HG03060 (cell line): ENCODE results near the gene VIPAS39.

ENCODE experiments used
- ATAC-seq: cut with Tn5 transposase; IDR thresholded peaks from one replicate; pipeline ENCODE4 v1.9.1; 2021; ENCODE audit warnings: low read depth, moderate number of reproducible peaks; ENCODE audit not compliant: unreplicated experiment

VIPAS39 gene

DNA sequence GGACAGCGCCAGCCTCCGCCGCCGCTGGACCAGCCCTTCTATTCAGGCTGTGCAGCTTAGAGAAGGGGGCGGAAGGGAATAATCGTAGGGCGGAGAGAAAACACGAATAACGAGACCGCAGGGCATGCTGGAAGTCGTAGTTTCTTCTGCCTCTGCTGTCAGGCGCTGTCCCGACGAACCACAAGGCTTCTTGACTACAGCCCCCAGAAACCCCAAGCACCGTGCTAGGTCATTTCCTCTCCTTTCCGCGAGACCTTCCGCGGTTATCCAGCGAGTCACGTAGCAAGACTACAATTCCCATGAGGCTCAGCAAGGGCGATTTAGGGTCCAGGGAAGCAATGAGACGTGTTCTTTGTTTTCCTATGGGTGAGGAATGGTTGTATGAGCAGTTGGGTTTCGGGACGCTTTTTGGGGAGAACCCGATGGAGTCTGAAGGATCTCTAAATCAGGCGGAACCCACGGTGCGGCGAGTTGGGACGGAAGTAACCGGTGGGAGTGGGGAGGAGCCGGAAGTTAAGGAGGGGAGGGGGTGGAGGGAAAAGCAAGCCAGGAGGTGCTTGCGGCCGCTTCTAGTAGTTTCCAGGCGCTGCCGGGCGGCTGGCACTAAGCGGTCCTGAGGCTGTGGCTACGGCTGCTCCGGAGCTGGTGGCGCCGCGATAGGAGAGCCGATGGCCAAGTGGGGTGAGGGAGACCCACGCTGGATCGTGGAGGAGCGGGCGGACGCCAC is at the start of gene VIPAS39, which contains the start of gene AHSA1:
VIPAS39 (minus strand) TSS at position 80 of the 727 bp plus-strand sequence. CDS start 3,499 bp downstream, outside the sequence.
AHSA1 (plus strand) TSS at position 572 of the 727 bp plus-strand sequence; CDS start at position 669, 97 bp downstream.
- ATAC-seq: peak; percentile 90

DNA sequence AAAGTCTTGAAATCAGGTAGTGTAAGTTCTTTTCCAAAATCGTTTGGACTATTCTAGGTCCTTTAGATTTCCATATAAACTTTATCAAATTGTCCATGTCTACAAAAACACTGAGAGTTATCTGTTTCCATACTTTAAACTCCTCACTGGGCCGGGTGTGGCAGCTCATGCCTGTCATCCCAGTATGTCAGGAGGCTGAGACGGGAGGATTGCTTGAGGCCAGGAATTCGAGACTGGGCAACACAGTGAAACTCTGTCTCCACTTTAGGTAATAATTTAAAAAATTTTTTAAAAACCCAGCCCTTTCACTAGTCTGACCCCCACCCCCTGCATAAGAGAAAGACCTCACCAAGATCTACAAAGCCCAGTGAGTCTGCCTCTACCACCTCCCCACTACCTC is 47.6 kb upstream of the VIPAS39 start:
- ATAC-seq: no peak

DNA sequence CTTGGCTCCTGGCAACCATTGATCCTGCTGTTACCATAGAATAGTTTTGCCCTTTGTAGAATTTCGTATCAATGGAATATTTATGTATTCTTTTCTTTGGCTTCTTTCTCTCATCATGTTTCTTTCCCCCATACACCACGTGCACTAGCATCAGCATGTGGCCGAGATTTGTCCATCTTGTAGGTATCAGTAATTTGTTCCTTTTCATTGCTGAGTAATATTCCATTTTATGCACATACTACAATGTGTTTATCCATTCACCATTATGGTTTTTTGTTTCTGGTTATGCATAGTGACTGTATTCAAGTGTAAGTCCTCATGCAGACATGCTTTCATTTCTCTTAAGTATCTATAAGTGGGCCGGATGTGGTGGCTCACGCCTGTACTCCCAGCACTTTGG is 45.7 kb upstream of the VIPAS39 start:
- no peak for ATAC-seq

DNA sequence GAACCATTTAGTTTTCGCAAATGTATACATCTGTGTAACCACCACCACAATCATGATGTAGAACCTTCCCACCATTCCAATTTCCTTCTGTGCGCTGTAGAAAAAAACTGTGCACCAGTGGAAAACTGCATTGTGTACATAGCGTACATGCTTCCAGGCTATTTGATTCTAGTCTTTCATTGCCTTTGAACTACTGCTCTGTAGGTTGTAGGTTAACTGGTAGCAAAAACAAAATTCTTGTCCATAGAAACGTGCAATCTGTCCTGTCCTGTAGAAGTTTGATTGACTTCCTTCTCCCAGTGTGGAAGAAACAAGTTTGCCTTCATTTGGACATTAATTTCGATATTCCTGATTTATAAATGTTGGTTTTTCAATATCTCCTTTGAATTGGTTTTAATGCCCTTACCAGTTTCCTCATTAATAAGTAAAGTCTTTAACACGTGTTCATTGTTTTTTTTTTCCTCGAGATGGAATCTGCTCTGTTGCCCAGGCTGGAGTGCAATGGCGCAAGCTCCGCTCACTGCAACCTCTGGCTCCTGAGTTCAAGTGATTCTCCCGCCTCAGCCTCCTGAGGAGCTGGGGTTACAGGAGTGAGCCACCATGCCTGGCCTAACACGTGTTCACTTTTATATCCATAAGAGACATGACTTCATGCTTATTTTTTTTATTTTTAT is 44.8 kb upstream of the VIPAS39 start:
- ATAC-seq: no peak

DNA sequence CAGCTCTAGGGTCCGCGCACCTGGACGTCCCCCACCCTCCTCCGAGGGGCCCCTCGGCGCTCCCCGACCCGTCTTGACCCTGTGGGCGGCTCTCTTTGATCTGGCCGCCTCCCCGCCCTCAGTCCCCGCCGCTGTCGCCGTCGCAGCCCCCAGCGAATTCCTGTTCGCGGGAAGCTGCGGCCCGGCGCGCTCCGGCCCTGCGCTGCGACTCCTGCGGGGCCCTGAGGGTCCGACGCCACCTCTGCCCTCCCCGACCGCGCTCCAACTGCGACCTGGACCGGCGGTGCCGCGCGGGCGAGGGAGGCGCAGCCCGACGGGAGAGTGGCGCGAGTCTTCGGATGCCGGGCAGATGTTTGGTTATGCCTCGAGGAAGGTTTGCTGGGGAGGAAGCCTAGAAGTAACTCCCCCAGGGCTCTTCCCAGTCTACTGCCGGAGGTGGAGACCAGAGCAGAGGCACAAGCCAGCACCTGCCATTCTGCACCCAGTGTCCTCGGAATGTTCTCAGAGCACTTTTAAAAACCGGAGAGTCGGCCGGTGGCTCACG is 41.7 kb upstream of the VIPAS39 start:
- ATAC-seq: no peak

DNA sequence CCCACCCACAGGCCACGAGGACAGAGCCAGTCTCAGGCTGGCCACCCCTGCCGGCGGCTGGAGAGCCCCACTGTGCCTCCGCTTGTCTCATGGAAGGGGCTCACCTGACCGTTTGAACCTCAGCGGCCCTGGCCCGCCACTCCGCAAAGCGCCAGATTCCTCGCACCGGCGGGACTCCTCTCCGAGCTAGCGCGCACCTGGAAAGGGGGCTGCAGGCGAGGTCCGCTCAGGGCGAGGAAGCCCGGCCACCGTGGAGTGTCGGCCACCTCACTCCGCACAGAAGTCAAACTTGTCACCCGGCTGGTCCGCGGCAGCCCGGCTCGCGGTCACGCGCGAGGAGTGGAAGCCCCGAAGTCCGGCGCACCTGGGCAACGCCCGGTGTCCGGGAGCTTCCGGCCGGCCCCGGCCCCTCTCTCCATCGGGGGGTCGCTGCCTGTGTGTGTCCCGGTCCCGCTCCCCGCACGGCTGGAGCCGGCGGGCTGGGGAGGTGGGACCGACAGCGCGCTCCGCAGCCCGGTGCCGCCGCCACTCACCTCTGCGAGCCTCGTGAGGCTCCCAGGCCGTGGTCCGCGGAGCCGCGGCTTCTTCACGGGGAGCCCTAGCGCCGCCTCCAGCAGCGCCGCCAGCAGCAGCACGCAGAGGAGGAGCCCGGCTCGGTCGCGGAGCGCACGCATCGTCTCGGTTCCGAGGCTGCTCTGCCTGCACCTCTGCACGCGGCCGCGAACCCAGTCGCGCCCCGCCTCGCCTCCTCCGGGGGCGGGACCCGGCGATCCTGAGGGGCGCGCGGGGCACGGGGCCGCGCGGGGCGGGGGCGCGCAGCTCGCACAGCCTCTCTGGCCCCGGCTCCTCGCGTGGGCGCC is 40.9 kb upstream of the VIPAS39 start, which contains the start of gene ISM2:
ISM2 (minus strand) TSS at position 697 of the 860 bp plus-strand sequence; CDS start at position 674, 23 bp downstream.
- ATAC-seq: no peak

DNA sequence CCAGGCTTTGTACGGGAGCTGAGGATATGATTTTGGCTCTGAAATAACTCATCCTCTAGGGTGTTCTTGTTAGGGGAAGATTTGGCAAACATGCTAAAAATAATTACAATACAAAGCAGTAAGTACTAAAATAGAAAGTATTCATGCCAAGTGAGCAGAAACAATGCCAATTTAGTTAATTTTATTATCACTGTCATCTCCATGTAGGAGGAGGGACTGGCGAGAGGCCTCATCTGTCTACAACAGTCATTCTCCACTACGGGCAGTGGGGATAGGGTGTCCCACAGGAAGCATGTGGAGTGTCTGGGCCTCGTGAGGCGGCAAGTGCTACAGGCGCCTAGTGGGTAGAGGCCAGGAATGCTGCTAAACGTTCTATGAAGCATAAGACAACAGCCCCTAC is 37.9 kb upstream of the VIPAS39 start:
- ATAC-seq: no peak

DNA sequence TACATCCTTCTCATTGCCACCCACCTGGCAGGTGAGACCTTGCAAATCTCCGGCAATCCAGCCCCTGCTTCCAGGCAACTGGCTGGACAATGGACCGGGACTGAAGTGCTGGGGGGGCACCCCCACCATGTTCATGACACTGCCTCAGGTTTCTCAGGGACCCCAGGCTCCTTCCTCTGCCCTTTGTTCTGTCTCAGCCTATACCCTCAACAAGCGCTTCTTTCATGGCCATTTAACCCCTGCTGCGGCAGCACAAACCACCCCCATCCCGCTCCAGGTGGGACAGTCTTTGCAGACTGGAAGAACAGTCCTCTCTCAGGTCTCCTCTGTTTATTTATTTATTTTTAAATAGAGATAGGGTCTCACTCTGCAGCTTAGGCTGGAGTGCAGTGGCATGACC is 33.7 kb upstream of the VIPAS39 start:
- no peak for ATAC-seq

DNA sequence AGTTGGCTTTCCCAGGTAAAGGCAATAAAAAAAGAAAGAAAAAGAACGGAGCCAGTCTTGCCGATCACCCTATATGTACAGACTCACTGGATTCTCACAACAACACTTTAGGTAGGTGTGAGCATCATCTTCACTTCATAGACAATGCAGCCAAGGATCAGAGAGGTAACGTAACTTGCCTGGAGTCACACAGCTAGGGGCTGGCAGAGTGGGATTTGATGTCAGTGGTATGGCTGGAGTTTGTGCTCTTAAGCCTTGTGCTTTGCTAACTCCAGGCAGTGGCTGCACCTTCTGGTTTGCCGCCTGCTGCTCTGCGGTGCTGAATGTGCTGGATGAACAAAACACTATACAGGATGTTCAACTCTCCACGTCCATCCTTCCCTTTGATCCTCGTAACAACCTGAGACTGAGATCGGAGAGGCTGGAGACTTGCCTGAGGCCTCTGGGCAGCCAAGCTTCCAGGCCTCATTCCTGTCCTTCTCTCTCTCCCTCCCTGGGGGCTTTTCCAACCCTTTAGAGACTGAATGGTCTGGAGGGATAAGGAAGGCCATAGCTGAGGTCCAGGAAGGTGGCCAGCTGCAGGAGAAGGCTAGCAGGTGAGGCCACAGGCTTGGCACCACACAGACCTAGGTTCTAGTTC is 33.1 kb upstream of the VIPAS39 start:
- no peak for ATAC-seq

DNA sequence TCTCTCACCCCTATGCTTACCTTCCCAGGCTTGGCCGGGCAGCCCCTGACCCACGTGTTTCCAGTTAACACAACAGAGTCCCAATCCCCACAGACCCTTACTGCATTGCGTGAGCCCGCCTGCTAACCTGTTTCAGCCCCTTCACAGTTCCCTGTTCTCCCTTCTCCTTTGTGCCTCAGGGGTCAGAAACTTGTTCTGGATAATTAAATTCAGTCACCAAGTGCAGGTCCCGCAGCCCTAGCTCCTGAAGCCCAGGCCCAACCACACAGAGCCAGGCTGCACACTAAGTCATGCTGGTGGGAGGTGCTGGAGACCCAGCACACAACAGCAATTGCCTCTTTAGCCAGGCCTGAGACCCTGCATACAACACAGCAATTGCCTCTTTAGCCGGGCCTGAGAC is 31.6 kb upstream of the VIPAS39 start:
- ATAC-seq: no peak

DNA sequence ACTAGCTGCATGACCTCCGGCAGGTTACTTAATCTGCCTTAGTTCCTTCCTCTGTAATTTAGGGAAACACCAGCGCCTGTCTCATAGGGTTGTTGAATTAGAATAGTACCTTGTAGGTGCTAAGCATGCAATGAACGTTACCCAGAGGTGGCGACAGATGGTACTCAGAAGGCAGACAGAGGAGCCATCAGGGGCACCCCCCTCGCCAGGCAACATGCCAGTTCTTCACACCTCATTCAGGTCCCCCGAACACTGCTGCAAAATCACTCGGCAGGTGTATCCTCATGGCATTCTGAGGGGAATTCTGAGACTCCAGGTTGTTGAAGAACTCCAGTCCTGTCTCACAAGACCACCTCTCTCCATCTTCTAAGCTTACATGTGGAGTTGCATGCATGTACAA is 31.2 kb upstream of the VIPAS39 start:
- no peak for ATAC-seq

DNA sequence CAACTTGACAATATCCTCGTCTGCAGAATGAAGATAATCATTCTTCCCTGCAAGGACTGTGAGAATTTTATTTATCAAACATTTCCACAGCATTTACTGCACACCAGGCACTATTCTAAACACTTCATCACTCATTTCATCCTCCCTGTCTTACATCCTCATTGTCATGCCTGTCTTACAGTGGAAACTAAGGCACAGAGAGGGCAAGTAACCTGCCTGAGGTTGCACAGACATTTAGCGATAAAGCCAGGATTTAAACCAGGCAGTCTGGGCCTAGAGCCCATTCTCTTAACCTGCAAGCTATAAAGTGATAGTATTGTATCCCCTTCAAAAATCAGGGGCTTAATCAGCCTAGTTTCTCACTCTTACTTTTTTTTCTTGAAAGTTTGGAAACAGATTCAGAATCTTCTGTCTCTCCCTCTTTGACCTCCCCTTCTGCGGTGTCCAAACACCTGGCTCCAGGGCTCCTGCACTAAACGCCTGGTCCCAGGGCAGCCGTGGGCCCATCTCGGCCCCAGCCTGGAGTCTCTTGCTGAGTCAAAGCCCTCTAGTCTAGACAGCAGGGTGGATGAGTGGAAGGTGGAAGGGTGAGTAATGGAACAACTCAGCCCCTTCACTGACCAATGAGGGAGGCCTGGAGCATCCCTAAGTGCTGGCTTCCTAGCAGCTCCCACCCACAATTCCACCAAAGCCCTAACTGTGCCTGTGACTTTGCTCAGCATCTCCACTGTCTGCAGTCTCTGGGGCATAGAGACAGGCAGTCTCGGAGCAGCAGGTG is 28.7 kb upstream of the VIPAS39 start:
- no peak for ATAC-seq

DNA sequence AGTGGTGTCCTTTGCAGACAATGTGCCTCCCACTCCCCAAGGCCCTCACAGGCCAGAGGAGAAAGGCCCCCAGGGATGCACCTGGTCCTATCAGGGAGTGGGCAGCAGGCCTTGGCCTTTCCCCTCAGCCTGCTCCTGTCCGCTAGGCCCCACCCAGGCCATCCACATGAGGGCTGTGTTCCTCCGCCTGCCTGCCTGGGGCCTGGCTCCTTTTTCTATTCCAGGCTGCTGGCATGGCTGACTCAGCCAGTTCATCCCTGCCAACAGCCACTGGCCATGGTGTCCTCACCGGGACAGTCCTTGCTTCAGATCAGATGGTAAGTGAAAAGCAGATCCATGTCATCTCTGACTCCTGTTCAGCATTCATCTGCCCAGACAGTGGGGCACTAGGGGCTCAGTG is 27.9 kb upstream of the VIPAS39 start:
- ATAC-seq: no peak

DNA sequence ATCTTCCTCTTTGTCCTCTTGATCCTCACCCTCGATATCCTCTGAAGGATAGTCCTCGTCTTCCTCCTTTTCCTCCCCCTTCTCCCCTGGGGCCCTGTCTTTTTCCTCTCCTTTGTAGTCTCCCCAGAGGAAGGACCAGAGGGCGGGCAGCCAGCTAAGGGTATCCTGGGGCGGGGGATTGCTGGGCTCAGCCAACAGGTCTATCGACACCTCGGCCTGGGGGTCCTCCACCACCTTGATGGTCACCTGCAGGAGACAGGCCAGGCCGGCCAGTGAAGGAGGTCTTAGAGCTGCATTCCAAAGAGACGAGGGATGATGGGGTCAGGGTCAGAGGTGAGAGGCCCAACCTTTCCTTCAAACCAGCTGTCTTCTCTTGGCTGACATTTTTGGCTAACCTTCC is 25.0 kb upstream of the VIPAS39 start:
- no peak for ATAC-seq

DNA sequence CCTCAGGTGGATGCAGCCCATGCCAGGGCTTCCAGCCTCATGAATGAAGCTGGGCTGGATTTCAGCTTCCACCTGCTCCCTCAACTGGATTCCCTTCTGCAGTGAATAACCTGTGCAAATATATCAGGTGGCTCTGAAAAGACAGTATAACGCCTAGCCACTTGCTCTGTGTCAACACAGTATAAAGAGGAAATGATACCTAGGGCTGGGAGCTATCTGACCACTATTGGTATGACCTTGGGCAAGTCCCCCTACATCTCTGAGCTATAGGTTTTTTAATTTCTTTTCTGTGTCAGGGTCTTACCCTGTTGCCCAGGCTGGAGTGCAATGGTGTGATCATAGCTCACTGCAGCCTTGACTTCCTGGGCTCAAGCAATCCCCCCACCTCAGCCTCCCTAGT is 21.4 kb upstream of the VIPAS39 start:
- peak; percentile 89 for ATAC-seq

DNA sequence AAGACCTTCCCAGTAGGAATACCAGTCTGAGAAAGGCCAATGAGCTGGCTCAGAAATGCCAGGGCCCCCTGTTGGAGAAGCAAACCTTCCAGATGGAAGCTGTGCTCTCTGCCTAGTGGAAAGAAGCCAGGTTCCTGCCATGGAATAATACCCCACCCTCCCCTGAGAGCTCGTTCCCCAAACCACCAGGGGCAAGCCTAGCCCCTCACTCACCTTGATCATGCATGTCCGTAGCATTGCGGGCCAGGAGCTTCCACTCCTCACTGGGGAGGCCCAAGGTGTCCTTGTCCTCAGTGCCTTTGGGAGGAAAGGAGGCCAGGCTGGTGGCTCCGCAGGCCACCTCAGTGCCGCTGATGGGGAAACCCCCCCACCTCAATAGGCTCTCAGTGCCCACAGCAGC is 20.6 kb upstream of the VIPAS39 start:
- ATAC-seq: no peak

DNA sequence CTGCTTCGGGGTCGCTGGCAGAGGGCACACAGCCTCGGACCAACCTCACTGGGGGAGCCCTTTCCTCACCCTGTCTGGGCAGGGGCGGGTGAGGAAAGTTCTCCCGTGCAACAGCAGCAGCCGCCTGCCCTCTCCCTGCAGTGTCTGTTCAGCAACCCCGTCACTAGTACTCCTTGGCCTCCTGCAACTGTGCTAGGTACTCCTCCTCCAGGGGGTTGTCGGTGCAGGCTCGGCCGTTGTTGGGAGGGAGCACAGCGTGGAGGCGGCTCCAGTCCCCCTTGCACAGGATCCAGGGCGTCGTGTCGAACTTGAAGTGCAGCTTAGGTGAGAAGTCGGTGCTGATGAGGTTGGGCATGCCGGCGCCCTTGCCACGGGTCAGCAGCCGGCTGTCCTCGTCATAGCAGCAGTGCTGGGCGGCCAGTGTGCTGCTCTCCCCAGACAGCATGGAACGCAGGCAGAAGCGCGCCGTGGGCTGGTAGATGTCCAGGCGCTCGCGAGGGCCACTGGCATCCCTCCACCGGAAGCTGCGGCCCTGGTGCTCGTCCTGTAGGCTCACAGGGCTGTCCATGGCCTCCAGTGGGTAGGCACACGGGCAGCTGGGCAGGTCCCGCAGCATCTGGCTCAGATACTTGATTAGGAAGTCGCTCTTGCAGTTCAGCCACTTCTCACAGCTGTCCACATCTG is 18.2 kb upstream of the VIPAS39 start:
- no peak for ATAC-seq

DNA sequence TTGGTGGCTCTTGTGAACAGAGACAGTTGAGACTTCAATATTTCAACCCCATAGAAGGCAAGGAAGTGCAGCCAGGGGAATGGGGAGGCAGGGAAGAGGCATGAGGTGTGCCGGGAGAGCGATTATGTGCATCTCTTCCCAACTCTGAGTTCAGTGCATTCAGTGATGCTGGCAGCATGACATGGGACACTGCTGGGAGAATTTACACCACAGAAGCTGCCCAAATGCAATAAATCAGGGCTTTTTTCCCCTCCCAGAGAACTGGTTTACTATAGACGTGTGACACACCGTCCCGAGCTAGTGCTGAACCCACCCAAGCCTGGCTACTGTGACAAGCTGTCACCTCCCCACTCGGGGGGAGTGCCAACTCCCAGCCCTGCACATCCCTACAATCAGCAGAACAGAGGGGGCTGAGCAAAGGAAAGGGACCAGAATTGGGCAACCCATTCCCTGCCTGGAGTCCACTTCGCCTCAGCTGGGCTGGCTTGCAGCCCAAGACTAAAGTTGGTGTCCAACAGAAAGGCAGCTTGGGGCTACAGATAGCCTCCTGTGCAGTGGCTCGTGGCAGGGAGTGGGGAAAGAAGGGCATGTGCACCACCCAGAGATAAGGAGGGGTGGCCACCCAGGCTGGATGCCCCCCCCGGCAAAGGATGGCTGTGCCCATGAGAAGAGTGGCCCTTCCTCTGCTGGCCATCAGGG is 17.2 kb upstream of the VIPAS39 start:
- ATAC-seq: no peak
